Activated naive CD8-positive, alpha-beta T cell treated with anti-CD3 and anti-CD28 coated beads, Interleukin-2, amount 50 U/mL, for 24 hours (primary cell): Measurements from ENCODE around the gene SLC39A3.
A peak's percentile ranks its signal among the peaks of the same experiment; 100 is the strongest.

Experiments used
- ATAC-seq: fragments of 150-1000 bp; cut with Tn5 transposase; one replicate; pipeline ENCODE4 v1.10.0; 2021
- DNase-seq: peaks from one replicate; pipeline ENCODE4 v3.0.0; 2021
- H3K27ac Mint-ChIP-seq: one replicate; pipeline ENCODE4 v1.8.0; 2021; ENCODE audit warnings: mild to moderate bottlenecking, mixed read lengths
- H3K27me3 Mint-ChIP-seq: one replicate; pipeline ENCODE4 v1.8.0; 2021; ENCODE audit warnings: mixed read lengths
- H3K36me3 Mint-ChIP-seq: one replicate; pipeline ENCODE4 v1.8.0; 2021; ENCODE audit warnings: low read depth, mixed read lengths
- H3K4me1 Mint-ChIP-seq: one replicate; pipeline ENCODE4 v1.8.0; 2021; ENCODE audit warnings: mixed read lengths
- H3K4me3 Mint-ChIP-seq: one replicate; pipeline ENCODE4 v1.8.0; 2021; ENCODE audit warnings: mild to moderate bottlenecking, moderate library complexity, mixed read lengths
- H3K9me3 Mint-ChIP-seq: one replicate; pipeline ENCODE4 v1.8.0; 2021; ENCODE audit warnings: mixed read lengths

SLC39A3 gene

GRCh38 chr19:2774083-2774679 lies 34.4 kb upstream of the SLC39A3 start:
- Mint-ChIP-seq H3K27ac (peak overlapping the region; percentile 33), H3K27me3 (no peaks in the 10 kb centered on the region), H3K4me1 (peaks cover 36% of the 10 kb centered on the region), H3K9me3 (no peaks in the 10 kb centered on the region), H3K36me3 (peaks cover 18% of the 10 kb centered on the region), H3K4me3 (no peak overlapping the region)
- ATAC-seq = no peak
- DNase-seq = no peak

GRCh38 chr19:2771786-2772674 lies 32.2 kb upstream of the SLC39A3 start:
- H3K4me3 Mint-ChIP-seq = no peak overlapping the region
- H3K27ac Mint-ChIP-seq = no peak overlapping the region
- H3K4me1 Mint-ChIP-seq = peaks cover 33% of the 10 kb centered on the region
- peaks cover 17% of the 10 kb centered on the region for H3K36me3 Mint-ChIP-seq
- DNase-seq (no peak), ATAC-seq (no peak)
- no peaks in the 10 kb centered on the region for H3K27me3 Mint-ChIP-seq
- H3K9me3 Mint-ChIP-seq = no peaks in the 10 kb centered on the region

GRCh38 chr19:2770055-2771013 lies 30.5 kb upstream of the SLC39A3 start:
- DNase-seq (no peak), ATAC-seq (no peak)
- Mint-ChIP-seq H3K9me3 (no peaks in the 10 kb centered on the region), H3K27ac (no peak overlapping the region), H3K36me3 (peaks cover 9% of the 10 kb centered on the region), H3K4me3 (no peak overlapping the region), H3K27me3 (no peaks in the 10 kb centered on the region), H3K4me1 (peaks cover 20% of the 10 kb centered on the region)

GRCh38 chr19:2769218-2769617 lies 29.4 kb upstream of the SLC39A3 start:
- ATAC-seq (no peak), DNase-seq (no peak)
- peaks cover 5% of the 10 kb centered on the region for H3K36me3 Mint-ChIP-seq
- H3K4me3 Mint-ChIP-seq = no peak overlapping the region
- H3K27ac Mint-ChIP-seq = no peak overlapping the region
- peaks cover 10% of the 10 kb centered on the region for H3K4me1 Mint-ChIP-seq
- no peaks in the 10 kb centered on the region for H3K27me3 Mint-ChIP-seq
- no peaks in the 10 kb centered on the region for H3K9me3 Mint-ChIP-seq

- DNase-seq (no peak), ATAC-seq (no peak)
- H3K27ac Mint-ChIP-seq = no peak overlapping the region
- no peaks in the 10 kb centered on the region for H3K27me3 Mint-ChIP-seq
- no peak overlapping the region for H3K4me3 Mint-ChIP-seq
- H3K36me3 Mint-ChIP-seq = peaks cover 5% of the 10 kb centered on the region
- H3K9me3 Mint-ChIP-seq = no peaks in the 10 kb centered on the region
- peaks cover 6% of the 10 kb centered on the region for H3K4me1 Mint-ChIP-seq
These were observed 28.7 kb upstream of the SLC39A3 start for GRCh38 chr19:2768365-2769132.

- Mint-ChIP-seq H3K4me1 (peaks cover 6% of the 10 kb centered on the region), H3K36me3 (peaks cover 8% of the 10 kb centered on the region), H3K27ac (no peak overlapping the region), H3K9me3 (no peaks in the 10 kb centered on the region), H3K4me3 (no peak overlapping the region), H3K27me3 (no peaks in the 10 kb centered on the region)
- DNase-seq (no peak), ATAC-seq (peak; percentile 11)
These were observed 27.9 kb upstream of the SLC39A3 start for GRCh38 chr19:2767688-2768087.

- no peaks in the 10 kb centered on the region for H3K9me3 Mint-ChIP-seq
- no peaks in the 10 kb centered on the region for H3K27me3 Mint-ChIP-seq
- DNase-seq = no peak
- H3K4me1 Mint-ChIP-seq = no peaks in the 10 kb centered on the region
- ATAC-seq = no peak
- H3K36me3 Mint-ChIP-seq = peaks cover 11% of the 10 kb centered on the region
- H3K4me3 Mint-ChIP-seq = no peak overlapping the region
- H3K27ac Mint-ChIP-seq = no peak overlapping the region
These were observed 27.0 kb upstream of the SLC39A3 start for GRCh38 chr19:2766594-2767372.

- ATAC-seq (no peak), DNase-seq (no peak)
- H3K4me3 Mint-ChIP-seq = no peak overlapping the region
- no peaks in the 10 kb centered on the region for H3K9me3 Mint-ChIP-seq
- H3K4me1 Mint-ChIP-seq = no peaks in the 10 kb centered on the region
- H3K36me3 Mint-ChIP-seq = peaks cover 17% of the 10 kb centered on the region
- H3K27ac Mint-ChIP-seq = no peak overlapping the region
- no peaks in the 10 kb centered on the region for H3K27me3 Mint-ChIP-seq
These were observed 25.6 kb upstream of the SLC39A3 start for GRCh38 chr19:2765376-2765775.

- H3K4me1 Mint-ChIP-seq = no peaks in the 10 kb centered on the region
- ATAC-seq = no peak
- no peaks in the 10 kb centered on the region for H3K9me3 Mint-ChIP-seq
These were observed 25.1 kb upstream of the SLC39A3 start for GRCh38 chr19:2764945-2765344.

GRCh38 chr19:2763687-2764086 lies 23.9 kb upstream of the SLC39A3 start:
- Mint-ChIP-seq H3K36me3 (peaks cover 25% of the 10 kb centered on the region), H3K4me3 (no peak overlapping the region), H3K27me3 (no peaks in the 10 kb centered on the region), H3K9me3 (no peaks in the 10 kb centered on the region), H3K4me1 (no peaks in the 10 kb centered on the region), H3K27ac (no peak overlapping the region)
- ATAC-seq (no peak), DNase-seq (no peak)

More at GRCh38 chr19:2764945-2765344, 25.1 kb upstream of the SLC39A3 start:
- no peak overlapping the region for H3K4me3 Mint-ChIP-seq
- no peak for DNase-seq
- H3K27me3 Mint-ChIP-seq = no peaks in the 10 kb centered on the region
- no peak overlapping the region for H3K27ac Mint-ChIP-seq
- H3K36me3 Mint-ChIP-seq = peaks cover 17% of the 10 kb centered on the region

- Mint-ChIP-seq H3K27me3 (no peaks in the 10 kb centered on the region), H3K9me3 (no peaks in the 10 kb centered on the region), H3K4me1 (peaks cover 1% of the 10 kb centered on the region), H3K27ac (no peak overlapping the region), H3K36me3 (peaks cover 30% of the 10 kb centered on the region), H3K4me3 (no peak overlapping the region)
- ATAC-seq (no peak), DNase-seq (no peak)
These were observed 23.1 kb upstream of the SLC39A3 start for GRCh38 chr19:2762783-2763496.

GRCh38 chr19:2761876-2762782 lies 22.3 kb upstream of the SLC39A3 start:
- H3K27ac Mint-ChIP-seq = no peak overlapping the region
- H3K4me3 Mint-ChIP-seq = no peak overlapping the region
- H3K4me1 Mint-ChIP-seq = peaks cover 1% of the 10 kb centered on the region
- ATAC-seq (no peak), DNase-seq (no peak)
- no peaks in the 10 kb centered on the region for H3K9me3 Mint-ChIP-seq
- H3K36me3 Mint-ChIP-seq = peaks cover 30% of the 10 kb centered on the region
- no peaks in the 10 kb centered on the region for H3K27me3 Mint-ChIP-seq
